ENCODE results near the gene CD300LF.

Gene CD300LF

DNA sequence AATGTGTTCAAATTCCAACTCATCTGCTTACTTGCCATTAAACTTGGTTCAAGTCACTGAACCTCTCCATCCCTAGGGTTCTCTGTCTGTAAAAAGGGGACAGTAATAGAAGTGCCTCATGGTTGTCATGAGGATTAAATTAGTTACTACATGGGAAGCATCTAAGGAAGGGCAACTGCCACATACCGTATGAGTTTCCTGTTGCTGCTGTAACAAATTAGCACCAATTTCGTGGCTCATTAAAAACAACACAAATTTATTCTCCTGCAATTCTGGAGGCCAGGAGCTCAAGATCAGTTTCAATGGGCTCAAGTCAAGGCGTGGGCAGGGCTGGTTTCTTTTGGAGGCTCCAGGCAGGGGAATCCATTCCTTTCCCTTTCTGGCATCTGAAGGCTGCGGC, 18.6 kb downstream of the CD300LF start:
- in situ Hi-C loops (cut with MboI; ENCODE audit: low sequenced_read_pairs) = no loop called here

DNA sequence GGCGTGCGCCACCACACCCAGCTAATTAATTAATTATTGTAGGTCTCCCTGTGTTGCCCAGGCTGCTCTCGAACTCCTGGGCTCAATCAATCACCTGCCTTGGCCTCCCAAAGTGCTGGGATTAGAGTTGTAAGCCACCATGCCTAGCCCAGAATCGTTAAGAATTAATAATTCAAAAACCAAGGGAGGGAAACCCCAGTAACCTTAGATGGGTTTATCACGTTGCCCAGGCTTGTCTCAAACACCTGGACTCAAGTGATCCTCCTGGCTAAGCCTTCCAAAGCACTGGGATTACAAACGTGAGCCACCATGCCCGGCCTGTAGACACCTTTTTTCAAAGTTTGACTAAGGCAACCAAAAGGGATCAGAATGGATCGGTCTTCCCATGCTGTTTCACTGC, 21.6 kb downstream of the CD300LF start:
- in situ Hi-C loops (cut with MboI; ENCODE audit: low sequenced_read_pairs) = no loop called here

DNA sequence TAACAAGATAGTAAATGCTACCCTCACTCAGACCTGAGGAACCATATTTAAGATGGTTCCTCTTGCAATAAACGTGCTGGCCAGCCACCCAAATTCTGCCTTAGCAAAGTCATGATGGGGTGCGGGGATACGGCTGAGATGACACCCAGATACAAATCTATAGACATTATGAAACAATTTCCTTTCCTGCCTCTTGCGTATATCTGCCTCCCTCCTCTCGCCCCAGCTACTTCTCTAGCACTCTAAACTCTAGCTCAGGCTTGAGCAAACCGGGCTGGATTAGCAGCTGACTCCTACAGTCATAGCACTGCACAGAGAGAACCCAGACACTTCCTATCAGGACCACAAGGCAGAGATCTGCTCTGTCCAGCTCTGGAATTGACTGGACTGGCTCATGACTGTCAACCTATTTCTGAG, 22.3 kb downstream of the CD300LF start:
- in situ Hi-C loops (cut with MboI; ENCODE audit: low sequenced_read_pairs) = no loop called here

DNA sequence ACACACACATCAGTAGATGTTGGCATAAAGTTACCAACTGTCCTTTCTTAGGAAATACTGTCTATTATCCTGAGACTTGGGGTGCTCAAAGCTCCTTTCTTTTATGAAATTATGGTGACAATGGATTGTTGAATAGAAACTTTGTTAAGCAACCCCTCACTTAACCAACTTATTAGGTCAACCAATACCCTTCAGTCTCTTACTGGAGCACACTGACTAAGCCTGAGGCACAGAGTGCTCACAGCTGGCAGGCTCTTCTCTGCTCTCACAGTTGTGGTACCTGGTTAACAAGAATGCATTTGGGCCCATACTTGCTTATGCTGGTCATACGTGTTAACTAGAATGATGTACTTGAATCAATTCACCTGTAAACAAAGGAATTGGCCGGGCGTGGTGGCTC, 24.8 kb downstream of the CD300LF start:
- in situ Hi-C loops (cut with MboI; ENCODE audit: low sequenced_read_pairs) = no loop called here

DNA sequence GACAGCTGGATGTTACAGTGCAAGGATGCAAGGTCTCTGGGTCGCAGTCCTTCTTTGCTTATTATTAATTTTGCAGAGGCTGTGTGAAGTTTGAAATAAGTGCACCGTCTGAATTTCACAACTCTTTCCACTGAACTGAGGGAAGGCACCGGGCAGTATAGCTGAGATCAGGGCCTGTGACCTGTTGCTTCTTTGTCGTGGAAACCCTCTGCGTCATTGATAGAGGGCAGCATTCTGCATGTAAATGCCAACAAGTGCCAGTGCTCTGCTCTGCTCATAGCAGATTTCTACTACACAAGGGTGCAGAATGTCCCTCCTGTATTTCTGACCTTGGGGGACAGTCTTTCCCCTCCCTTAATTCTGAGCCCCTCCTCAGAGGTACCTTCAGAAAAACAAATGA, 26.0 kb downstream of the CD300LF start:
- in situ Hi-C loops (cut with MboI; ENCODE audit: low sequenced_read_pairs) = no loop called here

DNA sequence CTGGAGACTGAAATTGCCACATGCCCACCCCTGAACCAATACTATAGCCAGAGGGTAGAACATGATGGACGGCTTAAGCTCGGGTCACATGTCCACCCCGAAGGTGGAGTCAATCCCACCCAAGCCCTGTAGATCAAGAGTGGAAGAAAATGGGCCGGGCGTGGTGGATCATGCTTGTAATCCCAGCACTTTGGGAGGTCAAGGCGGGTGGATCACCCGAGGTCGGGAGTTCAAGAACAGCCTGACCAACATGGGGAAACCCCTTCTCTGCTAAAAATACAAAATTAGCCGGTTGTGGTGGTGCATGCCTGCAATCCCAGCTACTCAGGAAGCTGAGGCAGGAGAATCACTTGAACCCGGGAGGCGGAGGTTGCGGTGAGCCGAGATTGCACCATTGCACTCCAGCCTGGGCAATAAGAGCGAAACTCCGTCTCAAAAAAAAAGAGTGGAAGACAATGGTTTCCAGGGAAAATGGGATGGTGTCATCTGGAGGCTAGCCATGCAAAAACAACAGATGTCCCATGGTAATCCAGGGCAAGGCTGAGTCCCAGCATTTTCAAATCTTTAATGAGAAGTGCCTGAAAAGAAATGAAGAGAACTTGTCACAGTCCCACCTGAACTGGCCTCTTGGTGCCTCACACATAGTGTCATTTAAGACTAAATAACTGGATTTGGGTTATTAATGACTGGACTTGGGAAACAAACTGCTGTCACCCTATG, 30.1 kb downstream of the CD300LF start:
- in situ Hi-C loops (cut with MboI; ENCODE audit: low sequenced_read_pairs) = no loop called here

DNA sequence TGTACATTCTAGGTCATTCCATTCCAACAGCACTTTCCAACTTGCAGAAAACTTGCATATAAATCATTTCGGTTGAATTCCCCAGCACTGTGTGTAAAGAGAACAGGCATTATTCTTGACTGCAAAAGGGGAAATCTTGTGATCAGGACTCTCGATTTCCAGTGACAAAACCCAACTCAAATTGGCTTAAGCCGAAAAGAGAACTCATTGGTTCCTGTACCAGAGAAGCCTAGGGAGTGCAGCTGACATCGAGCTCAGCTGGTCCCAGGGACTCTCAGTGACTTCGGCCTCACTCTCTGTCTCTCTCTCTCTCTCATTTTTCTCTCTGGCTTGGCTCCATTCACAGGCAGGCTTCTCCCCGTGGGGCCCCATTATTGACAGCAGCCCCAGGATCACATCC, 30.7 kb downstream of the CD300LF start:
- in situ Hi-C loops (cut with MboI; ENCODE audit: low sequenced_read_pairs) = no loop called here

DNA sequence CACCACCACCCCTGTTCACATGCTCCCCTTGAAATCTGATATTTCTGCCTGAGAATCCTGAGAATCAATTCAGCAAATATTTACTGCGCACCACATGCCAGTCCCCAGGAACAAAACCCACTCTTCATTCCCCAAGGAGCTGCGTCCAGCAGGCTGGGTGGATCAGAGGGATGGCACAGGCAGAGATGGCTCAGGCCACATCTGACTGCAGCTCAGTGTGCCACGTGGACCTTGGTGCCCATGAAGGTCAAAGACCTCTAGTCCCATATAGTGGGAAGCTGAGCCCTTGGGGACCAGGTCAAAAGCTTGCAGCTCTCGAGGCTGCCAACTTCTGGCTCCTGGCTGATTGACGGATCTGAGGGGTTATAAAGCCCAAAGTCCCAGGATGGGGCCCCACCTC, 31.8 kb downstream of the CD300LF start:
- in situ Hi-C loops (cut with MboI; ENCODE audit: low sequenced_read_pairs) = no loop called here

DNA sequence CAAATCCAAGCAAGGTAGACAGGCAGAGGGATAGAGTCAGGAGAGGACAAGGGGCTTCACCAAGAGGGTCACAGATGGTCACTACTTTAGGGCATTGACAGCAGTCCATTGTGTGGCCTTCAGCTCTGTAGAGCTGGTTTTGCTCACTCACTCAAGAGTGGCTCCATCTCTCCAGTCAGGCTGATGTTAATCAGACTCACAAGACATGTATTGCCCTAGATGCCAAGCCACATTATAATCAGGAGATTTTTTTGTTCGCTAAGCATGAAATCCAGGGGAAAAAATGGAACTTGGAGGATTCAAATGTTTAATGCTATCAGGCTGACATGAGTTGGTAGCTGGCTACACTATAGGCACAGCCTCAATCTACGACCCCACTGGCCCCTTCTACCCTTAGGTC, 32.5 kb downstream of the CD300LF start:
- in situ Hi-C loops (cut with MboI; ENCODE audit: low sequenced_read_pairs) = no loop called here

DNA sequence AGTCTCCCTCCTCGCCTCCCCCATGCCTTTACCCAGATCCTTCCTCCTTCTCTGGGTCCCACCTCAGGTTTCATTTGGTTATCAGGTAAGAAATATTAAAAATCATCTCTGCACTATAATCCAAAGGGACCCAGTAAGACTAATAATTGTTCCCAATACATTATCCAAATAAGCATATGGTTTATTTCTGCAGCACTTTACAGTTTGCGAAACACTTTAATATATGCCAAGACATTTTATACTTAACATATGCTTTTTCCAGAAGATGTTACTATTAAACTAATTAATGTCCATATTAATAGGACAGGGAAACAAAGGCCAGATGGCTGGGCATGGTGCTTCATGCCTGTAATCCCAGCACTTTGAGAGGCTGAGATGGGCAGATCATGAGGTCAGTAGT, 33.3 kb downstream of the CD300LF start:
- in situ Hi-C loops (cut with MboI; ENCODE audit: low sequenced_read_pairs) = no loop called here

DNA sequence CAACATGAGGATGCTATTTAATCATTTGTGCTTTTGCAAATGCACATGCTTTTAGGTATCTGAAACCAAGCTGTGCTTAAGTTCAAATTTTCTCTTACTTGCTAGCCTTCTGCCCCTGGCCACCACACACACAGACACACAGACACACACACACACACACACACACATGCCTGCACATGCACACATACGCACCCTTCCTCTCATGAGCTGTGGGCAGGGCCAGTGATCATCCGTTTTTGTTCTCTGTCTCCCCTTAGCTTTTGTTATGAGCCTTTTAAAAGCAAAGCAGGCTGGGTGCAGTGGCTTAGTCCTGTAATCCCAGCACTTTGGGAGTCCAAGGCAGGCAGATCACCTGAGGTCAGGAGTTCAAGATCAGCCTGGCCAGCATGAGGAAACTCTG, 34.2 kb downstream of the CD300LF start:
- in situ Hi-C loops (cut with MboI; ENCODE audit: low sequenced_read_pairs) = no loop called here

DNA sequence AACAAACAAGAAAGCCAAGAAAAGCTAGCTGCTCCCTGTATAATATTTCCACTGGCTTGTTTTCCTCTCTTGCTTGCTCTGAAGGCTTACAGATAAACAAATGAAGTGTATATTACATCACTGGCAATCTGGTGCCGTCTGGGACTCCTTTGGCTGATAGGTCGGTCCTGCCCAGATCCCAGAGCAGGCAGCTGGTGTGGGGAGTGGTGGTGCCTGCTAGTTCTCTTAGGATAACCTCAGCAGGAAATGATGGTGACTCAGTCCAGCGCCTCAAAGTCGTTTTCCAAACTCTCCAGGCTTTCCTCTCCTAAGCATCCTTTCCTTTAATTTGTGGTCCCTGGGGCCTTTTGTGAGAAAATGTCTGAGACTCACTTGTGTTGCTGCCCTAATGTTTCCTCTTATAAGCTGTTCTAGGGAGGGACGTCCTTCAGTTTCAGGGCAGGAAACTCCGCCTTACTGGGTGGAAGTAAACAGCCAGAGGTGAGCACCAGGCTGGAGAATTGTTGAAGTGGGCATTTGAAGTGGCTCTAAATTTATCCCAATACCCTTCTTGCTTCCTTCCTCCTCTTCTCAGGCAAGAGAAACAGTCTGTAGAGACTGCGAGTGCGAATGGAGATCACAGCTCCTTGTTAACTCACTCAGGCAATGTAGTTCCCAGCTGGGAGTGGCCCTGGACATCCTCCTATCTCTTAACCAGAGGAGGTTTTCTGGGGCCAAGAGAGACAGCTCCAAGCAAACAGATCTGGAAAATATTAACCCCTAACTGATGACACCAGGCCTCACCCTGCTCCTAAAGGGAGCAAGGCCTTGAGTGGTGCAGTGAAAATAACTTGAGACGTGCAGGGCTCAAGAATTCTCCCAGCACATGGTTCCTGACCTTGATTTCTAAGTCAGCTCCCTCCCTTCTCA, 34.9 kb downstream of the CD300LF start:
- in situ Hi-C loops (cut with MboI; ENCODE audit: low sequenced_read_pairs) = no loop called here

DNA sequence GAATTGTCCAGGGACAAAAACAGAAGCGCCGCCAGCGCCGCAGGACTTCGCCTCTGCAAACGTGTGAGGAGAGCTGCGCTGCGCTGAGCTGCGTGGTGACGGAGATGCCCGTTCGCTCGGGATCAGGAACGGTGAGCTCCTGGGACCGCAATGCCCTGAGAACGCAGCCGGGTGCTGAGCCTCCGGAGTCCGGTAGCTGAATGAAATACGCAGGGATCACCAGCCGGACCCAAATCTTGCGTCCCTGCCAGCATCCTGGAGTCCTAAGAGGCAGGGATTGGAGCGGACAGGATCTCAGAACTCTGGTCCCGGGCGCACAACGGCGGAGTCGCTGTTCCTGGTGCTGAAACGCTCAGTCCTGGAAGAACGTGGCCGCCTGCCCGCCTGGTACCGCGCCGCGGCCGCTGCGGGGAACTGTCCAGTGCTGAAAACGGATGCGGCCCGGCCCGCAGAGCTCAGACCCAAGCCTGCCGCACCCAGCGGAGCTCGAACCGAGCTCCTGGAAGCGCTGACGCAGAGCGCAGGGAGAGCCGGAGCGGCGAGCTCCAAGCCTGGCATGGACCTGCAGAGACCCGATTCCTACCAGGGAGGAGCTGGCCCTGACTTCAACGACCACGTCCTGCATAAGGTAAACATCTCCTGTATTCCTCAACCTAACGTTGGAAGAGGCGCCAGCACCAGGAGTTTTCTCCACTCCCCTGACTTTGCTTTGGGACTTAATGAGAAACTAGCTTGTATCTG, 41.5 kb downstream of the CD300LF start:
- in situ Hi-C loops (cut with MboI; ENCODE audit: low sequenced_read_pairs) = no loop called here

DNA sequence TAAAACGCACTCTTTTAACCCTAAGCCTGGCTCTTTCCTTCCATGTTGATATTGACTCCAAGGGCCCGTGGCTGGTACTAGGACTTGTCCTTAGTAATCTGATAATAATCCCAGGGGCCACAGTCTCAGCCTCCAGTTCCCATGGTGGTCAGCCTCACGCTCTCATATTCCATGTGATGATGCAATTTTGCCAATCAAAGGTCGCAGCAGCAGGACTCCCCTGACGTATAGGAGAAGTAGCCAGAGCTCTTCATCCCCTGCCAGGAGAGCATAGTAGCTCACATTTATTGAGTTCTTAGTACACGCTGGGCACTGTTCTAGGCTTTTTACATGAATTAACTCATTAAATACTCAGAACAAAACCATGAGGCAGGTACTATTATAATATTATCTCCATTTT, 42.4 kb downstream of the CD300LF start:
- in situ Hi-C loops (cut with MboI; ENCODE audit: low sequenced_read_pairs) = no loop called here

DNA sequence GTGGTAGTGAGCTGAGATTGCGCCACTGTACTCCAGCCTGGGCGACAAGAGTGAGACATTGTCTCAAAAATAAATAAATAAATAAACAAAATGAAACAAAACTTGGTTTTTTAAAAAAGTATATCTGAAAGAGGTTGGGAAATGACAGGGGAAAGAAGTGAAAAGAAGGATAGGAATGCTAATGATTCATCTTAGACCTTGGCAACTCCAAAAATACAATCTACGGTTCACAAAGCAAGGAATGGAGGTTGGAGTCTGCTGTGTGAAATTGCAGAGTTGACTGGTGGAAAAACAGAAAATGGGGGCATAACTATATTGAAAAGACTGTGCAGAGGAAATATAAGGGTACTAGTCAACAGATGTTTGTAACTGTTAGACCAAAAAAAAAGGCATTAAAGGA, 49.2 kb downstream of the CD300LF start:
- in situ Hi-C loops (cut with MboI; ENCODE audit: low sequenced_read_pairs) = loop anchor here (10.0 kb wide), 1 partner anchor 291 kb away; no protein-coding TSS in a partner anchor

DNA sequence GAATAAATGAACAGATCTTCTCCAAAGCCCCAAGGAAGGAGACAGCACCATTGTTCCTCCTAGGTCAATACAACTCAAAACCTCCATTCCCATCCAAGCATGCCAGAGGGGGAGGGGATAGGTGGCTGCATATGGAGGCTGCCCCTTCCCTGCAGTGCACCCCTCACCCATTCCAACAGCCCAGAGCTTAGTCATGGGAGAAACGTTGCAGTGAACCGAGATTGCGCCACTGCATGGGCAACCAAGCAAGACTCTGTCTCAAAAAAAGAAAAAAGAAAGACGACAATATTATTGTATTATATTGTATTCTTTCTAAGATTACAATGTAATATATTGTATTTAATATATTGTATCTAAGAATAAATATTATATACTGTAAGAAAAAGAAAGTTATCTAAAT, 52.8 kb downstream of the CD300LF start:
- in situ Hi-C loops (cut with MboI; ENCODE audit: low sequenced_read_pairs) = loop anchor here (10.0 kb wide), 3 partner anchors 105 to 295 kb away; no protein-coding TSS in a partner anchor

DNA sequence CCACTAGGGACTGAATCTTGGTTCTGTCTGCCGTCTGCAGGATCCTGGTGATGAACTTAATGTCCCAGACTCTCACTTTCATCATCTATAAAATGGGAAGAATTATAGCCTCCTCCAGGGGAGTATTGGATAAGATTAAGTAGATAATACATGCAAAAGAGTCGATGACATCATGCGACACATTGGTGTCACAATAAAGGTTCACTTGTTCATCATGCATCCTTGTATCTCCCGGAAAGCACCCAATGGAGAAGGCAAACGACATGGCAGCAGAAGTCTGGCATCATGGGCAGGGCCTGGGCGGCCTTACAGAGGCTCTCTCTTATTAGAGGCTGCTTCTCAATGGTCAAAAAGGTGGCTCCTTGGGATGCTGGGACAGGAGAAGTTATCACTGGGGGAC, 54.1 kb downstream of the CD300LF start:
- in situ Hi-C loops (cut with MboI; ENCODE audit: low sequenced_read_pairs) = loop anchor here (10.0 kb wide), 2 partner anchors 106 to 206 kb away; no protein-coding TSS in a partner anchor

DNA sequence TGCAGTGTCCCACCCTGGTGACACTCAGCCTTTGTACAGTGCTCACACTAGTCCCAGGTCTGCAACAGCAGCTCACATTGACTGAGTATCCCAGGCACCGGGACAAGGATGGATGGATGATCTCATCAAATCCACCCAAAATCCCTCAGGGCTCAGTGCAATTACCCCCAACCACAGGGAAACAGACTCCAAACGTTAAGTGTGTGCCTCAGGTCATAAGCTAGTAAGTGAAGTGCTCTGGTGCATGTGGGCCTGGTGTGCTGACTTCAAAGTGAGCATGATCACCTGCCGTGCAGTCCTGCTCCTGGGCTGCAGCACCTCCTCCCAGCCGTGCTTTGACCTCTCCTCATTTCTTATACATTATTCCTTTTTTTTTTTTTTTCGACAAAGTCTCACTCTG, 58.0 kb downstream of the CD300LF start:
- in situ Hi-C loops (cut with MboI; ENCODE audit: low sequenced_read_pairs) = loop anchor here (10.0 kb wide), 2 partner anchors 110 to 210 kb away; no protein-coding TSS in a partner anchor

DNA sequence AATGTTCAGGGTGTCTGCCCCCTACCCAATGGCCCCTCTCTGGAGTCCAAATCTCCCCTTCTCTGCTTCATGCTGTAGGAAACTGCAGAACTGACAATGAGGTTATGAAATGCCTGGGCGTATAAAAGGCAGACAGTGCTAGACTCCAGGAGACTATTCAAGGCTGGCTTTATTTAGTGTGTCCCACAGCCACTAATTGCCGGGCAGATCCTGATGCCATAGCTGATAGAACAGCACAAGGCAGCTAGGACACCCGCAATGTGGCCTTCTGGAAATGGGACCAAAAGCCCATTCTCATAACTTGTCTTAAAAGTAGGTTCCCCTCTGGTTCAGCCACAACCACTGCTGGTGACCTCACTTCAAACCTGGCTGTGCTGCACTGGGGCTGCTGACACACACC, 60.7 kb downstream of the CD300LF start:
- in situ Hi-C loops (cut with MboI; ENCODE audit: low sequenced_read_pairs) = loop anchor here (10.0 kb wide), 2 partner anchors 113 to 213 kb away; no protein-coding TSS in a partner anchor

DNA sequence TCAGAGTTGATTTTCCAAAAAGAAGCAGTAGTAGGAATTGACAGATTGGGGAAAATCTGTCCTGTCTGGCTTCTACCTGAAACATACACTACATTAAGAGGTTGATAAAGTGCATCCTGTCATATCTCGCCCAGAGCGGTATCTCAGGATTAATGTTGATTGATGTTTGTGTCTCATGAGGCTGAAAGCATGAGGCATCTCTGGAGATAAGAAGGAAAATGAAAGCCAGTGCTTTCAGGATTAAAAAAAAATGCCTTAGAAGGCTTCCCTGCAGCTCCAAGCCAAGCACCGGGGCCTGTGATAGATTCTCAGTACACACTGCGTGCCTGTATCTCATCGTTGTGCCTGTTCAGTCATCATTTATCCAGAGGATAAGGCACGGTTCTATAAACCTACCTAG, 62.8 kb downstream of the CD300LF start:
- in situ Hi-C loops (cut with MboI; ENCODE audit: low sequenced_read_pairs) = loop anchor here (10.0 kb wide), 2 partner anchors 115 to 215 kb away; no protein-coding TSS in a partner anchor

All from HL-60/S4 (cell line).